ENCODE data around the gene TRIM26. TPM values are rescaled to one million over a fixed set of nuclear protein-coding genes. Genes with fewer than 3 reads are reported as not detected.

TRIM26 gene
- total and polyA plus RNA-seq, 2 experiments from 2014 or later: 11.0 to 38.0 TPM

- TF ChIP-seq ZNF462 (CRISPR knock-in tag; IDR thresholded peaks at IDR 0.05): no peak
Observed at GRCh38 chr6:30151580-30151979, 61.6 kb downstream of the TRIM26 start (continued).

- peaks cover 3% of the 10 kb centered on the region; the same call in 2 of the 3 replicates for H3K4me1 Mint-ChIP-seq
- no peak for DNase-seq (ENCODE audit: low spot score)
- H2AFZ ChIP-seq: no peak overlapping the region
- H3K9me3 Mint-ChIP-seq: no peaks in the 10 kb centered on the region
- H3K4me3 ChIP-seq: no peak overlapping the region
- no peaks in the 10 kb centered on the region for H3K4me1 ChIP-seq (ENCODE audit: insufficient read depth)
- H3K27ac Mint-ChIP-seq: no peak overlapping the region
- H3K36me3 Mint-ChIP-seq (ENCODE audit: low read depth): no peaks in the 10 kb centered on the region
- no peak for ATAC-seq
- no peaks in the 10 kb centered on the region for H3K79me2 ChIP-seq (replicated peaks; ENCODE audit: insufficient read depth)
- H3K27me3 Mint-ChIP-seq (ENCODE audit: insufficient read depth, low read depth, poor library complexity): peaks cover 2% of the 10 kb centered on the region
- no peaks in the 10 kb centered on the region for H3K9me2 ChIP-seq (ENCODE audit: insufficient read depth)
- no peaks in the 10 kb centered on the region for H4K20me1 ChIP-seq (replicated peaks; ENCODE audit: insufficient read depth)
- no peak overlapping the region for H3K4me2 ChIP-seq
- H3K27me3 ChIP-seq (ENCODE audit: insufficient read depth): 0 out of 2 replicates have a peak, but pooled peaks cover 11% of the 10 kb centered on the region
- no peak overlapping the region for H3K27ac ChIP-seq (ENCODE audit: low read depth)
- no peaks in the 10 kb centered on the region for H3K36me3 ChIP-seq (ENCODE audit: insufficient read depth)
- H3F3A ChIP-seq (replicated peaks; ENCODE audit: low read depth): no peaks in the 10 kb centered on the region
- H3K4me3 Mint-ChIP-seq: no peak overlapping the region
- TF ChIP-seq ZNF462 (CRISPR knock-in tag; IDR thresholded peaks at IDR 0.05) (no peak), EZH2 (IDR thresholded peaks at IDR 0.05; ENCODE audit: low read depth, unreplicated experiment) (no peak), JUNB (IDR thresholded peaks at IDR 0.05; ENCODE audit: unreplicated experiment) (no peak), NANOG (IDR thresholded peaks at IDR 0.05; ENCODE audit: borderline replicate concordance) (no peak), POLR2AphosphoS5 (IDR thresholded peaks at IDR 0.05; ENCODE audit: low read depth) (no peak), CREB1 (CRISPR knock-in tag; IDR thresholded peaks at IDR 0.05; ENCODE audit: low read depth) (no peak), EZH2phosphoT487 (IDR thresholded peaks at IDR 0.05; ENCODE audit: unreplicated experiment) (no peak)
Observed at GRCh38 chr6:30150671-30151395, 62.4 kb downstream of the TRIM26 start.

Data from GM23338 (cell line).